T-helper 2 cell (primary cell): ENCODE data around the gene BPIFB6.

Source experiments
- DNase-seq, 5 experiments: peaks; one replicate each; pipeline versions ENCODE4 v3.0.0 to v3.0.0-alpha.2; 2012 to 2022

BPIFB6 gene

GRCh38 chr20:33002087-33002808 lies 29.2 kb upstream of the BPIFB6 start:
- DNase-seq = no peak

GRCh38 chr20:33004141-33004751 lies 27.2 kb upstream of the BPIFB6 start, which contains the start of gene SUN5:
Gene SUN5 (minus strand): TSS chr20:33004433. CDS start chr20:33004340, 93 bp downstream.
- DNase-seq = no peak

- peak in 2 of 5 experiments; percentile 20 to 52 for DNase-seq
Observed at GRCh38 chr20:33005132-33005566, 26.3 kb upstream of the BPIFB6 start.

GRCh38 chr20:33005908-33006775 lies 25.3 kb upstream of the BPIFB6 start:
- DNase-seq = no peak

- DNase-seq = no peak
Observed at GRCh38 chr20:33006776-33007375, 24.6 kb upstream of the BPIFB6 start.

GRCh38 chr20:33007376-33008335 lies 23.8 kb upstream of the BPIFB6 start, which contains the start of gene BPIFB2:
Gene BPIFB2 (plus strand): TSS chr20:33007704. CDS start chr20:33008575, 871 bp downstream.
- DNase-seq = no peak

- no peak for DNase-seq
Observed at GRCh38 chr20:33008336-33009213, 22.9 kb upstream of the BPIFB6 start.

- DNase-seq = no peak
Observed at GRCh38 chr20:33009214-33010132, 22.0 kb upstream of the BPIFB6 start.

GRCh38 chr20:33010133-33010504 lies 21.3 kb upstream of the BPIFB6 start:
- DNase-seq = no peak

GRCh38 chr20:33010674-33011449 lies 20.6 kb upstream of the BPIFB6 start:
- DNase-seq = no peak

GRCh38 chr20:33012327-33013189 lies 18.9 kb upstream of the BPIFB6 start:
- no peak for DNase-seq

GRCh38 chr20:33013701-33014326 lies 17.6 kb upstream of the BPIFB6 start:
- DNase-seq = no peak

- DNase-seq = no peak
Observed at GRCh38 chr20:33014336-33015113, 16.9 kb upstream of the BPIFB6 start.

GRCh38 chr20:33015114-33015484 lies 16.3 kb upstream of the BPIFB6 start:
- no peak for DNase-seq

- no peak for DNase-seq
Observed at GRCh38 chr20:33015700-33016580, 15.5 kb upstream of the BPIFB6 start.
